H9 (cell line): ENCODE measurements around the gene C17orf50. TPM values are rescaled to one million over a fixed set of nuclear protein-coding genes. Genes with fewer than 3 reads are reported as not detected.

Source experiments
- DNase-seq: peaks from one replicate; pipeline ENCODE4 v3.0.0-alpha.2; 2017
- H2AFZ ChIP-seq: one replicate; pipeline ENCODE4 v1.6.1; 2013; ENCODE audit warnings: mild to moderate bottlenecking, low read length, control low read depth, moderate library complexity
- H2AK5ac ChIP-seq: 2 replicates; pipeline ENCODE4 v1.6.1; 2013; ENCODE audit warnings: low read length, control low read depth, mixed read lengths; ENCODE audit not compliant: insufficient read length
- H2BK120ac ChIP-seq: one replicate; pipeline ENCODE4 v1.6.1; 2013; ENCODE audit warnings: low read depth, mild to moderate bottlenecking, low read length, control low read depth, inconsistent platforms; ENCODE audit not compliant: poor library complexity, severe bottlenecking
- H2BK12ac ChIP-seq: 2 replicates; pipeline ENCODE4 v1.6.1; 2013; ENCODE audit warnings: low read length, control low read depth, mixed read lengths, low read depth; ENCODE audit not compliant: insufficient read length
- H2BK15ac ChIP-seq: 2 replicates; pipeline ENCODE4 v1.6.1; 2013; ENCODE audit warnings: low read depth, low read length, control low read depth
- H2BK20ac ChIP-seq: one replicate; pipeline ENCODE4 v1.6.1; 2013; ENCODE audit warnings: low read depth, mild to moderate bottlenecking, low read length, control low read depth, inconsistent platforms; ENCODE audit not compliant: poor library complexity, severe bottlenecking
- H2BK5ac ChIP-seq: 2 replicates; pipeline ENCODE4 v1.6.1; 2013; ENCODE audit warnings: low read length, control low read depth, mixed read lengths; ENCODE audit not compliant: insufficient read length
- H3K14ac ChIP-seq: 2 replicates; pipeline ENCODE4 v1.6.1; 2013; ENCODE audit warnings: low read length, control low read depth; ENCODE audit not compliant: insufficient read depth
- H3K18ac ChIP-seq: 2 replicates; pipeline ENCODE4 v1.6.1; 2013; ENCODE audit warnings: low read depth, mild to moderate bottlenecking, mixed read lengths, low read length, control low read depth; ENCODE audit not compliant: insufficient read length
- H3K23ac ChIP-seq: 2 replicates; pipeline ENCODE4 v1.6.1; 2013; ENCODE audit warnings: low read length, control low read depth, mixed read lengths, low read depth; ENCODE audit not compliant: insufficient read length
- H3K23me2 ChIP-seq: 2 replicates; pipeline ENCODE4 v1.6.1; 2013; ENCODE audit warnings: low read depth, mild to moderate bottlenecking, mixed read lengths, low read length, control low read depth; ENCODE audit not compliant: insufficient read length, poor library complexity, severe bottlenecking
- H3K27ac ChIP-seq: 2 replicates; pipeline ENCODE4 v1.5.1; 2013; ENCODE audit warnings: low read length, control low read depth, mixed read lengths, low read depth; ENCODE audit not compliant: insufficient read length
- H3K27me3 ChIP-seq: 2 replicates; pipeline ENCODE4 v1.6.1; 2013; ENCODE audit warnings: low read length, control low read depth, inconsistent platforms; ENCODE audit not compliant: insufficient read depth
- H3K4ac ChIP-seq: 2 replicates; pipeline ENCODE4 v1.6.1; 2013; ENCODE audit warnings: low read depth, mild to moderate bottlenecking, control low read depth, inconsistent platforms, low read length, moderate library complexity
- H3K4me1 ChIP-seq: 2 replicates; pipeline ENCODE4 v1.6.1; 2013; ENCODE audit warnings: low read length, control low read depth, inconsistent platforms; ENCODE audit not compliant: insufficient read depth
- H3K4me2 ChIP-seq: 2 replicates; pipeline ENCODE4 v1.6.1; 2013; ENCODE audit warnings: low read length, control low read depth, mixed read lengths; ENCODE audit not compliant: insufficient read length, insufficient read depth
- H3K56ac ChIP-seq: 2 replicates; pipeline ENCODE4 v1.6.1; 2013; ENCODE audit warnings: low read depth, mild to moderate bottlenecking, mixed read lengths, low read length, control low read depth; ENCODE audit not compliant: insufficient read length
- H3K79me1 ChIP-seq: 2 replicates; pipeline ENCODE4 v1.6.1; 2013; ENCODE audit warnings: low read depth, mild to moderate bottlenecking, moderate library complexity, low read length, control low read depth, inconsistent platforms; ENCODE audit not compliant: insufficient read depth, poor library complexity, severe bottlenecking
- H3K79me2 ChIP-seq: 2 replicates; pipeline ENCODE4 v1.6.1; 2013; ENCODE audit warnings: low read length, control low read depth, inconsistent platforms; ENCODE audit not compliant: insufficient read depth
- H3K9ac ChIP-seq: 2 replicates; pipeline ENCODE4 v1.6.1; 2013; ENCODE audit warnings: low read length, control low read depth, mixed read lengths; ENCODE audit not compliant: insufficient read length; ENCODE audit errors: extremely low read depth
- H3K9me3 ChIP-seq: one replicate; pipeline ENCODE4 v1.6.1; 2013; ENCODE audit warnings: low read depth, low read length, inconsistent platforms; ENCODE audit not compliant: control insufficient read depth
- H3T11ph ChIP-seq: one replicate; pipeline ENCODE4 v1.6.1; 2013; ENCODE audit warnings: mild to moderate bottlenecking, low read length, control low read depth, inconsistent platforms
- H4K20me1 ChIP-seq: one replicate; pipeline ENCODE4 v1.6.1; 2013; ENCODE audit not compliant: control insufficient read depth, insufficient read length, insufficient read depth
- H4K5ac ChIP-seq: 2 replicates; pipeline ENCODE4 v1.6.1; 2013; ENCODE audit warnings: low read depth, mild to moderate bottlenecking, mixed read lengths, low read length, control low read depth; ENCODE audit not compliant: insufficient read length
- H4K8ac ChIP-seq: replicated peaks from 2 replicates; pipeline ENCODE4 v1.6.1; 2013; ENCODE audit warnings: low read length, control low read depth, mixed read lengths, low read depth; ENCODE audit not compliant: insufficient read length
- H4K91ac ChIP-seq: 2 replicates; pipeline ENCODE4 v1.6.1; 2013; ENCODE audit warnings: low read depth, mild to moderate bottlenecking, moderate library complexity, mixed read lengths, low read length, control low read depth; ENCODE audit not compliant: insufficient read length
- H3K27ac Mint-ChIP-seq, 3 experiments: 2 replicates in 2 of 3; 3 replicates in 1 of 3; pipeline ENCODE4 v1.8.0; 2020 to 2021; ENCODE audit warnings: mixed read lengths in 3 of 3, mild to moderate bottlenecking in 1 of 3, moderate library complexity in 1 of 3
- H3K27me3 Mint-ChIP-seq: 2 replicates; pipeline ENCODE4 v1.8.0; 2021; ENCODE audit warnings: low read depth, mild to moderate bottlenecking, moderate library complexity, mixed read lengths
- H3K36me3 Mint-ChIP-seq, 3 experiments: 2 replicates in 2 of 3; 3 replicates in 1 of 3; pipeline ENCODE4 v1.8.0; 2020 to 2021; ENCODE audit warnings: low read depth in 3 of 3, mixed read lengths in 3 of 3; ENCODE audit not compliant: insufficient read depth in 1 of 3
- H3K4me1 Mint-ChIP-seq, 2 experiments: 2 replicates each; pipeline ENCODE4 v1.8.0; 2020; ENCODE audit warnings: mixed read lengths in 2 of 2
- H3K4me3 Mint-ChIP-seq, 2 experiments: 2 replicates in 1 of 2; 3 replicates in 1 of 2; pipeline ENCODE4 v1.8.0; 2020 to 2021; ENCODE audit warnings: mild to moderate bottlenecking in 2 of 2, mixed read lengths in 2 of 2, moderate library complexity in 1 of 2
- H3K9me3 Mint-ChIP-seq, 2 experiments: 2 replicates in 1 of 2; 3 replicates in 1 of 2; pipeline ENCODE4 v1.8.0; 2020; ENCODE audit warnings: mild to moderate bottlenecking in 2 of 2, mixed read lengths in 2 of 2, moderate library complexity in 1 of 2
- CTCF ChIP-seq: fragments of 200-600 bp; sonication (generic); conservative IDR thresholded peaks from 3 replicates; pipeline ENCODE4 v1.8.0; 2021; ENCODE audit warnings: antibody characterized with exemption, mild to moderate bottlenecking
- WGBS: extraction: QIAGEN DNeasy Blood & Tissue Kit; methylation state at CpG from one replicate; pipeline ENCODE4 v1.1.7; 2013; ENCODE audit warnings: missing lambda C conversion rate, low lambda C conversion rate, mixed read lengths; ENCODE audit not compliant: insufficient read length; ENCODE audit errors: extremely low coverage; 5-methylcytosine and 5-hydroxymethylcytosine counted together
- total RNA-seq: library from RNA; stranded (reverse); gene quantifications from 2 replicates; pipeline ENCODE4 v1.2.1, GENCODE V29; 2021

The C17orf50 gene
- total RNA-seq, 1 experiment from 2014 or later, result not detected

DNA sequence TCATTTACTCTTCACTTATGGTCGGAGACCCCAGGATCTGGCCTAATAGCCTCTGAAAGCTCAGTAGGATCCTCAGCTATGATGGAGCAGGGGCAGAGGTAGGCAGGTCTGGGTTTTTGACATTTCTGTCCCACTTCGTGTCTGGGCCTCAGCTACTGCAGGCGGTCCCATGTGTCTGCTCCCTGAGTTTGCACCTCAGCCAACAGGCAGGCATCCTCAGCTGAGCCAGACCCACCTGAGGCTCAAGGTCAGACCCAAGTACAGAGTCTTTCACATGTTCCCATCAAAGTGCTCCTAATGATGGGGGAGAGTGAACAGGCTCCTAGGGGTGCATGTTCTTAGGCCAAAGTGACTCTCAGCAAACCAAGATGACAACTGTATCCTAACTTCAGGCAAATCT, 32.1 kb upstream of the C17orf50 start:
- H3K27ac ChIP-seq, result no peak overlapping the region
- no peak overlapping the region for H2AK5ac ChIP-seq
- TF ChIP-seq CTCF, result no peak
- H3T11ph ChIP-seq, result no peak overlapping the region
- no peak overlapping the region for H4K5ac ChIP-seq
- H4K20me1 ChIP-seq, result no peaks in the 10 kb centered on the region
- H3K23me2 ChIP-seq, result peaks cover 6% of the 10 kb centered on the region
- no peak overlapping the region for H2AFZ ChIP-seq
- Mint-ChIP-seq H3K27me3 (peaks cover 20% of the 10 kb centered on the region), H3K27ac (no peak overlapping the region; a peak in 1 of 7 replicates), H3K4me1 (peaks cover 40 to 52% of the 10 kb centered on the region in 2 experiments), H3K4me3 (no peak overlapping the region), H3K36me3 (peaks cover 7 to 25% (median 24%) of the 10 kb centered on the region in 3 experiments; a peak in 6 of 7 replicates), H3K9me3 (no peaks in the 10 kb centered on the region)
- no peak overlapping the region for H3K14ac ChIP-seq
- H3K79me1 ChIP-seq, result no peaks in the 10 kb centered on the region
- H2BK5ac ChIP-seq, result no peak overlapping the region
- no peak overlapping the region for H3K18ac ChIP-seq
- DNase-seq, result no peak
- no peak overlapping the region for H2BK20ac ChIP-seq
- H2BK12ac ChIP-seq, result no peak overlapping the region
- no peak overlapping the region for H2BK120ac ChIP-seq
- H3K56ac ChIP-seq, result no peak overlapping the region
- H3K79me2 ChIP-seq, result no peaks in the 10 kb centered on the region
- H3K27me3 ChIP-seq, result no peaks in the 10 kb centered on the region
- H3K4me1 ChIP-seq, result peaks cover 3% of the 10 kb centered on the region; the same call in 1 of the 2 replicates
- no peak overlapping the region for H3K9ac ChIP-seq
- H3K23ac ChIP-seq, result no peak overlapping the region
- no peaks in the 10 kb centered on the region for H3K9me3 ChIP-seq
- H3K4ac ChIP-seq, result no peak overlapping the region
- H3K4me2 ChIP-seq, result no peak overlapping the region
- WGBS, result no CpG with 5 or more reads among the region's 3 CpGs
- no peak overlapping the region for H2BK15ac ChIP-seq
- H4K8ac ChIP-seq, result no peak overlapping the region
- no peak overlapping the region for H4K91ac ChIP-seq
